Lower lobe of right lung (tissue), 2 donors: ENCODE results near the gene HDAC3. TPM values are rescaled to one million over a fixed set of nuclear protein-coding genes. Genes with fewer than 3 reads are reported as not detected.

Experiments
- ATAC-seq, 2 donors: fragments of 200-7000 bp; cut with Tn5 transposase; one replicate each; pipeline ENCODE4 v1.9.1; 2020 to 2022; ENCODE audit warnings: mild to moderate bottlenecking in 2 of 2, moderate library complexity in 2 of 2
- DNase-seq: peaks from one replicate; pipeline ENCODE4 v3.0.0-alpha.2; 2020
- H3K27ac ChIP-seq: fragments of 200-600 bp; one replicate; pipeline ENCODE4 v1.8.0; 2022
- H3K27me3 ChIP-seq: fragments of 200-600 bp; one replicate; pipeline ENCODE4 v1.8.0; 2022; ENCODE audit warnings: low read depth
- H3K36me3 ChIP-seq: fragments of 200-600 bp; one replicate; pipeline ENCODE4 v1.8.0; 2022; ENCODE audit warnings: mild to moderate bottlenecking
- H3K4me1 ChIP-seq: fragments of 200-600 bp; one replicate; pipeline ENCODE4 v1.8.0; 2022
- H3K4me3 ChIP-seq: fragments of 200-600 bp; one replicate; pipeline ENCODE4 v1.8.0; 2022; ENCODE audit warnings: mild to moderate bottlenecking
- H3K9me3 ChIP-seq: fragments of 200-600 bp; one replicate; pipeline ENCODE4 v1.8.0; 2022
- intact Hi-C: fragments of 100-400 bp; cut with DNase I; formaldehyde crosslinking; loops from one replicate; pipeline ENCODE4 v1.11.0; 2022
- total RNA-seq: library from RNA; stranded (reverse); fragmentation: NEBNext Ultra II Directional; extraction: Animal tissue kit (Norgen Biotek cat#: 25700); gene quantifications from one replicate; pipeline ENCODE4 v1.2.1, GENCODE V29; 2021
- TF ChIP-seq, protein P1 (sequence below): fragments of 200-600 bp; IDR thresholded peaks from one replicate; pipeline ENCODE4 v1.8.0; 2022; ENCODE audit warnings: antibody characterized with exemption, mild to moderate bottlenecking
- donor health status: DM: no; HTN: yes; CAD: no; lungs with severe emphysema.

HDAC3 gene
- total RNA-seq, 1 donor from 2014 or later = 45.8 TPM

DNA sequence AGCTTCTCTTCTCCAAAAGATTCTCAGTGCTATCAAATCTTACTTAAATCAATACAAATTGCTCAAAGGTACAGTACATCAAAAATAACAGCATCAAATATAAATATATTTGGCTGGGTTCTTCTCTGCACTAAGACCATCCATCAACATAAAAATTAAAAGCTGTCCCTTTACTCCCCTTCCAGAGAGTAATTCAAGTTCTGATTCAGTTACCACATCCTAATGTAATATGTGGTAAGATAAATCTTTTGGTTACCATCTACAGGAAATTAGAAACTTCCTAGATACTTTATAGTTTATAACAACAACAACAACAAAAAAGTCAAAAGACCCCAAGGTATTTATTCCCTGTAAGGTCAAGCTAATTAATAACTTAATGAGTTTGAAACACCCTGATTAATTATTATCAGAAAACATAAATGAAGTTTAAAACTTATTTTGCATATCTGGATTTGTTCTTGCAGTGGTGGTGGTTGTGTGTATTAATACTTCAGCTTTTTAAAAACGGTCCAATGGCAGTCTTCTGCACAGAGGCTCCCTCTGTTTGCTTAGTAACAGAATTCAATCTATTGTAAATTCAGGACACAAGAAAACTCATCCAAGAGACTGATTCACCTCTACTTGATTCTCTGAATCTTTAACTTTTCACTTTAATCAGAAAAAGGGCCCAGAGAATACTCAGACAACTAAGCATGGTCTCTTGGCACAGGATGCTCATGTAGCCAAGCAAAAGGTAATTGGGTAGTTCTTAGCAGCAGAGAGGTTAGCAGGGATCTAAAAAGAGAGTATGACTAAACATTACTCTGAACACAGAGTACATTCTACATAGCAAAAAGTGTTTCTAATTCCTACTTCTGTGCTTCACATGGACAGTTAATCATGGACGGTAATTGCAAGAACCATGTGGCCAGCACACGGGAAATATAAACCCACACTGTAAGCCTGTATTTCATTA lies 38.0 kb downstream of the HDAC3 start:
- no peaks in the 10 kb centered on the region for H3K27me3 ChIP-seq
- no peaks in the 10 kb centered on the region for H3K9me3 ChIP-seq
- TF ChIP-seq, protein P1, sequence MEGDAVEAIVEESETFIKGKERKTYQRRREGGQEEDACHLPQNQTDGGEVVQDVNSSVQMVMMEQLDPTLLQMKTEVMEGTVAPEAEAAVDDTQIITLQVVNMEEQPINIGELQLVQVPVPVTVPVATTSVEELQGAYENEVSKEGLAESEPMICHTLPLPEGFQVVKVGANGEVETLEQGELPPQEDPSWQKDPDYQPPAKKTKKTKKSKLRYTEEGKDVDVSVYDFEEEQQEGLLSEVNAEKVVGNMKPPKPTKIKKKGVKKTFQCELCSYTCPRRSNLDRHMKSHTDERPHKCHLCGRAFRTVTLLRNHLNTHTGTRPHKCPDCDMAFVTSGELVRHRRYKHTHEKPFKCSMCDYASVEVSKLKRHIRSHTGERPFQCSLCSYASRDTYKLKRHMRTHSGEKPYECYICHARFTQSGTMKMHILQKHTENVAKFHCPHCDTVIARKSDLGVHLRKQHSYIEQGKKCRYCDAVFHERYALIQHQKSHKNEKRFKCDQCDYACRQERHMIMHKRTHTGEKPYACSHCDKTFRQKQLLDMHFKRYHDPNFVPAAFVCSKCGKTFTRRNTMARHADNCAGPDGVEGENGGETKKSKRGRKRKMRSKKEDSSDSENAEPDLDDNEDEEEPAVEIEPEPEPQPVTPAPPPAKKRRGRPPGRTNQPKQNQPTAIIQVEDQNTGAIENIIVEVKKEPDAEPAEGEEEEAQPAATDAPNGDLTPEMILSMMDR = no peak
- intact Hi-C loops = no loop called here
- peaks cover 11% of the 10 kb centered on the region for H3K36me3 ChIP-seq
- no peak overlapping the region for H3K4me3 ChIP-seq
- H3K27ac ChIP-seq = peak overlapping the region; percentile 31
- peak in 1 of 2 donors; percentile 47 for ATAC-seq
- H3K4me1 ChIP-seq = peaks cover 62% of the 10 kb centered on the region
- no peak for DNase-seq

DNA sequence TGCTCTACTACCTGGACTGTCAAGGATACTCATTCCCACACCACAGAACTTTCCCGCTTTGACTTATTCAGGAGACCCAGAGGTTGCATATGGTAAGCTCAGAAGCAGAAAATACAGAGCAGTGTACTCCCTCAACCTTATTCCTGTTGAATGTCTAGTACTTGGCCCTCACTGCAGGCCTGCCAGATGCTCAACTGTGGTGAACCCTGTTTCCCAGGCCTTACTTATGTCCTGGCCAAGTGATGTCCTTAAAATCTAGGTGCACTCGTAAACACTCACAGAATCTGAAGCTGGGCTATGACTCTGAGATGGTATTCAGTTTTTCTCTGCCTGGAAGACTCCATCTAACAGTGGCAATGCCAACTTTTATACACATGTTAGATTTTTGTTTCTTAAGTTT lies 38.8 kb downstream of the HDAC3 start:
- ATAC-seq = no peak
- H3K4me3 ChIP-seq = no peak overlapping the region
- intact Hi-C loops = no loop called here
- DNase-seq = no peak
- TF ChIP-seq, protein P1 = no peak
- H3K9me3 ChIP-seq = no peaks in the 10 kb centered on the region
- no peaks in the 10 kb centered on the region for H3K27me3 ChIP-seq
- H3K4me1 ChIP-seq = peaks cover 59% of the 10 kb centered on the region
- H3K36me3 ChIP-seq = peaks cover 17% of the 10 kb centered on the region
- H3K27ac ChIP-seq = no peak overlapping the region

DNA sequence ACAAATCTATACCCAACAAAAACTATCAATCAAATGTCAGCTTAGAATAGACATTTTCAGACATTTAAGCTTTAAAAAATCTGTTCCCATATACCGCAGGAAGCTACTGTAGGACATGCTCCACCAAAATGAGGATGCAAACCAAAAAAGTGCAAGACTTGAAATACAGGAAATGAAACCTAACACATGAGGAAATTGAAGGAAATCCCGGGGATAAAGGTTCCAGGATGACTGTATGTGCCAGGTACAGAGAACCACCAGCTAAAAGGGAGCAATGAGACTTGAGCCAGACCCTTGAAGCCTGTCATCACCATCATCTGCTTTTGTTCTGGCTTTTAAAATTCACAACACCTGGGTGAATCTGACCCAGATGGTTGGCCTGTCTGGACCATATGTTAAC lies 39.3 kb downstream of the HDAC3 start:
- TF ChIP-seq, protein P1 = no peak
- no peak overlapping the region for H3K4me3 ChIP-seq
- ATAC-seq = peak in 1 of 2 donors; percentile 23
- no peak overlapping the region for H3K27ac ChIP-seq
- intact Hi-C loops = no loop called here
- H3K36me3 ChIP-seq = peaks cover 17% of the 10 kb centered on the region
- no peaks in the 10 kb centered on the region for H3K9me3 ChIP-seq
- H3K27me3 ChIP-seq = no peaks in the 10 kb centered on the region
- DNase-seq = no peak
- peaks cover 59% of the 10 kb centered on the region for H3K4me1 ChIP-seq

DNA sequence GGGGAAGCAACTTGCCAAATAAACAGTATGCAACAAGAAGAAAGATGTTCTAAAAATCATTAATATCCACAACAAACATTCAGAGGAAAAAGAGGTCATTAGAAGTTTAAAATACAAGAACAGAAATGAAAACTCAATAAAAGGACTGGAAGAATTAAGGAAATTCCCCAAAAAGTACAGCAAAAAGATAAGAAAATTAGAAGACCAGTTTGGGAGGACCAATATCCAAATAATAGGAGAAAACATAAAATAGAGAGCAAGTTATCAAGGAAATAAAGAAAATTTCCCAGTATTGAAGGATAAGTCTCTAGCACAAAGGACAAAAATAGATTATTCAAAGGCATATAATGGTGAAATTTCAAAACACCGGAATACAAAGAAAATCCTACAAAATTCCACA lies 39.8 kb downstream of the HDAC3 start:
- peaks cover 17% of the 10 kb centered on the region for H3K36me3 ChIP-seq
- ATAC-seq (no peak), DNase-seq (no peak)
- no peak overlapping the region for H3K27ac ChIP-seq
- no peak overlapping the region for H3K4me3 ChIP-seq
- intact Hi-C loops = no loop called here
- TF ChIP-seq, protein P1 = no peak
- no peaks in the 10 kb centered on the region for H3K27me3 ChIP-seq
- H3K9me3 ChIP-seq = no peaks in the 10 kb centered on the region
- H3K4me1 ChIP-seq = peaks cover 56% of the 10 kb centered on the region

DNA sequence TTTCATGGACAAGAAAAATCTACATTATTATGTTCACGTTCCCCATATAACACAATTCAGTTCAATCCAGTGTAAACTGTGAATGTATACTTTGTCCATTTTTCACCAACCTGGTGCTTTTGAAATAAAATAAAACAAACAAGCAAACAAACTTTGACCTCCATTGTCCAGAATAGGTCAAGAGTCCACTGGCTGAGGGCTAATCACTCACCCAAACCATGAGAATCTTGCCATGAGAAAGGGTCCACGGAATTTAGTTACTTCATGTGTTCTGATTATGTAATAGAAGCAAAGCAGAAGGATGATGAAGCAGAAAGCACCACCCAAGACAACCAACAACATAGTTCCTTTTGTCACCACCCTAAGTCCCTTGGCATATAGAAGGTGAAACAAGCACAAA lies 46.5 kb downstream of the HDAC3 start:
- TF ChIP-seq, protein P1 = no peak
- Histone ChIP-seq H3K4me3 (no peak overlapping the region), H3K4me1 (peaks cover 12% of the 10 kb centered on the region), H3K36me3 (peaks cover 36% of the 10 kb centered on the region), H3K27me3 (no peaks in the 10 kb centered on the region), H3K9me3 (no peaks in the 10 kb centered on the region), H3K27ac (no peak overlapping the region)
- ATAC-seq (peak; percentile 28 to 47), DNase-seq (no peak)
- intact Hi-C loops = no loop called here
